GM12865 (cell line): ENCODE measurements around the gene NXPE4.
A peak's percentile ranks its signal among the peaks of the same experiment; 100 is the strongest.
"Not testable (repeated sequence)": the region's sequence is repeated elsewhere in the genome, so short reads cannot be mapped to it uniquely, and the experiment has no call there.

Experiments used
- DNase-seq: peaks from one replicate; pipeline ENCODE4 v3.0.0; 2010; ENCODE audit warnings: low read depth
- H3K4me3 ChIP-seq: 2 replicates; pipeline ENCODE4 v1.5.1; 2011; ENCODE audit warnings: mild to moderate bottlenecking, low read depth, low read length, control low read depth
- CTCF ChIP-seq: IDR thresholded peaks from 2 replicates; pipeline ENCODE4 v1.5.1; 2011; ENCODE audit warnings: low read length, control low read depth, low read depth, inconsistent platforms; ENCODE audit not compliant: insufficient read depth; ENCODE audit errors: missing control alignments

NXPE4 gene

GRCh38 chr11:114614127-114614720, 18.6 kb upstream of the NXPE4 start:
- peak; percentile 84 for DNase-seq
- TF ChIP-seq CTCF = no peak
- H3K4me3 ChIP-seq = no peak overlapping the region

GRCh38 chr11:114613094-114613493, 17.5 kb upstream of the NXPE4 start:
- not testable (repeated sequence) for H3K4me3 ChIP-seq
- DNase-seq = peak; percentile 84

GRCh38 chr11:114612686-114613085, 17.1 kb upstream of the NXPE4 start:
- DNase-seq = peak; percentile 77
- H3K4me3 ChIP-seq = no peak overlapping the region
- TF ChIP-seq CTCF = no peak

- not testable (repeated sequence) for H3K4me3 ChIP-seq
- peak; percentile 84 for DNase-seq
Observed at GRCh38 chr11:114612199-114612598, 16.6 kb upstream of the NXPE4 start.

GRCh38 chr11:114610984-114611944, 15.7 kb upstream of the NXPE4 start:
- no peak for TF ChIP-seq CTCF
- no peak overlapping the region for H3K4me3 ChIP-seq
- peak; percentile 80 for DNase-seq

- DNase-seq = peak; percentile 61
- H3K4me3 ChIP-seq = no peak overlapping the region
- no peak for TF ChIP-seq CTCF
Observed at GRCh38 chr11:114610550-114610949, 15.0 kb upstream of the NXPE4 start.

GRCh38 chr11:114609429-114609828, 13.8 kb upstream of the NXPE4 start:
- H3K4me3 ChIP-seq = no peak overlapping the region
- no peak for TF ChIP-seq CTCF
- DNase-seq = peak; percentile 86

GRCh38 chr11:114608605-114609004, 13.0 kb upstream of the NXPE4 start:
- DNase-seq = peak; percentile 76
- H3K4me3 ChIP-seq = not testable (repeated sequence)
